HK-2 (cell line): ENCODE data around the gene CYSLTR2.

Source experiments
- DNase-seq: peaks from one replicate; pipeline ENCODE4 v3.0.0-alpha.2; 2018; ENCODE audit not compliant: unreplicated experiment

The CYSLTR2 gene, protein sequence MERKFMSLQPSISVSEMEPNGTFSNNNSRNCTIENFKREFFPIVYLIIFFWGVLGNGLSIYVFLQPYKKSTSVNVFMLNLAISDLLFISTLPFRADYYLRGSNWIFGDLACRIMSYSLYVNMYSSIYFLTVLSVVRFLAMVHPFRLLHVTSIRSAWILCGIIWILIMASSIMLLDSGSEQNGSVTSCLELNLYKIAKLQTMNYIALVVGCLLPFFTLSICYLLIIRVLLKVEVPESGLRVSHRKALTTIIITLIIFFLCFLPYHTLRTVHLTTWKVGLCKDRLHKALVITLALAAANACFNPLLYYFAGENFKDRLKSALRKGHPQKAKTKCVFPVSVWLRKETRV

DNA sequence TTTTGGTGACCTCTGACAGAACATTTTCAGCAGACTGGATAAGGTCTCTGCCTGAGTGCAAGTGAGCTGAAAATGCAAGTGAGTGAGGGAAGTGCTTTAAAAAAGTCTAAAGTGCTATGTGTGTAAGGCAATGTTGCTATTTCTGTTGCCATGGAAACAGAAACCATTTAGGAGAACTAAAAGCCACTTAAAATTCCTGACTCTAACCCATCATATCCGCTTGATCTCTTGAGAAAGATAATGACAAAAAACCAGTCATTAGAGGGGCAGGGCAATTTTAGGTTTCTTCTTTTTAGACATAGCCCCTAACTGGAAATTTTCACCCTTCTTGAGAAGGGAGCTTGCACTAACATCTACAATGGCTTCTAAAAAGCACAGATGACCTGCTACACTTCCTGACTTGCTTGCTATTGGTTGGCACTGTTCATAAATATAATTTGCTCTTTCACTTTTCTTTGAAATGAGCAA, at the start of gene CYSLTR2:
Gene CYSLTR2 (plus strand): TSS at position 458 of the 468 bp plus-strand sequence. CDS start 52,889 bp downstream, outside the sequence.
- DNase-seq, result no peak

DNA sequence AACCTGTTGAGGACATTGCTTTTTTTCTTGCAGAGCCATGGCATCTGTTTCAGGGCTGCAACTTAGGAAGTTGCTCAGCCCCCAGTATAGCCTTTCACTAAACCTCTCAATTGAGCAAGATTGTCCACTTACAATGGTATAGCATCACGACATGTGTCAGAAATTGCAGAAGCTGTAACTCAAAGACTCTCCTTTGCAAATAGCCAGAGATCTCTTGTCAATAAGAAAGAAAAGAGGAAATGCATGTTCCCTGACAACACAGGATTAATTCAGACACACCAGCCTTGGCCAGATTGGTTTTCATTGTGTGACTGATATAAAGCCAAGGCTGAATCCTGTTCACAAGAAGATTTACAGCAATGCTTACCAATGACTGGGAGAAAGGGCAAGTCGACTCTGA, 38.7 kb upstream of the CYSLTR2 start:
- no peak for DNase-seq

DNA sequence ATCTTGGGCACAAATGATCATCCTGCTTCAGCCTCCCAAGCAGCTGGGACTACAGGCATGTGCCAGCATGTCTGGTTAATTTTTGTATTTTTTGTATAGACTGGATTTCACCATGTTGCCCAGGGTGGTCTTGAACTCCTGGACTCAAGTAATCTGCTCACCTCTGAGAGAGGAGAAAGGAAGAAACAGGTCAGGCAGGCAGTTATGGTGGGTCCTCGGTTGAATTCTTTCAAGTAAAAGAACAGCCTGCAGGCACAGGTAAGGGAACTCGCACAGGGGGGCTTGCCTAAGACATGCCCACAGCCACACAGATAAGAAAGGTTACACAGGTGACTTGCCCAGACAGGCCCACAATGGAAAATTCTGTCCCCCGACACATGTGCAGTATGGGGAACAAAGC, 34.8 kb upstream of the CYSLTR2 start:
- DNase-seq, result no peak

DNA sequence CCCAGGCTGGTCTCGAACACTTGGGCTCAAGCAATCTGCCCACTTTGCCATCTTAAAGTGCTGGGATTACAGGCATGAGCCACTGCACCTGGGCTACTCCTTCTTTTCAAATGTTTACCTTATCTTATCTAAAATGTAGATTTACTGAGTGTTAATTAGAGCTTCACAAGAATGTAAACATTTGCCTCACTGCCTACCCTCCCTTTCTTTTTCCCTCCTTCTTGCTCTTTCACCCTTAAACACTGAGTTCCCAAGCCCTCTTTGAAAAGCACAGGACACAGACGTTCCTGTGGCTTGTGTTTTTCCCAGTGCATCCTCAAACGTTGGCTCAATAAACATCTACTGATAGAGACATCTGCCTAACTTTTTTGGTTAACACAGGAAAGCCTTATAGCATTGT, 32.7 kb upstream of the CYSLTR2 start:
- no peak for DNase-seq

DNA sequence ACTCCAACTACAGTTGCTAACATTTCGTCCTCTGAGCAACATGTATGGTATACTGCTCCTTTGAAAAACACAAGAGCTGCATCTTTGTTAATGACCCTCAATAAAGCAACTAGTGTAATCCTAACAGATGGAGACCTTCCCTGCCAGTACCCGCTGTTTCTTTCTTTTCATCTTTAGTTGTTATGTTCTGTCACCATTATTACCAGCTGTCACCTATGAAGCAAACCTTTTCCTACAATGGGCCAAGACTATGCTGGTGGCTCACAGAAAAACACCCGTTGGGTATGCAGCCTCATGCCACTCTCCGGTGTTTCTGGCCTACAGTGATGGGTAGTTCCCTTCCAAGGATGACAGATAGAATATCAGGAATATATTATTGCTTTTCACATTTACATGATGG, 29.7 kb upstream of the CYSLTR2 start:
- DNase-seq, result no peak

DNA sequence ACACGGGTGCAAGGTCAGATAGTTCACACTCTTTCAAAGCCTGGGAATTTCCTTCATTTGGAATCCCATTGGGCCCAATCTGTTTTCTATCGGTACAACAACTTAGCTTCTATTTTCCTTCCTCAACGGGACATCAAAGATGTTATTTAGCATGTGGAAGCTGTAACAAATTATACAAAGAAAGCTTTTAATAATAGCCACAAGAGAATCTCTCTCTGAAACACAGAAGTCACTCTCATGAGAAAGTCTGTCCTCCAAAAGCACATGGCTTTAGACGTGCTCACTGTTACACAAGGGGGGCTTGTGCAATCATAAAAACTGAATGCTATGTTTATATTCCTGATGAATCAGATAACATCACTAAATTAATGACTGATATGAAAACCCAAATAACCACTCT, 28.9 kb upstream of the CYSLTR2 start:
- no peak for DNase-seq

DNA sequence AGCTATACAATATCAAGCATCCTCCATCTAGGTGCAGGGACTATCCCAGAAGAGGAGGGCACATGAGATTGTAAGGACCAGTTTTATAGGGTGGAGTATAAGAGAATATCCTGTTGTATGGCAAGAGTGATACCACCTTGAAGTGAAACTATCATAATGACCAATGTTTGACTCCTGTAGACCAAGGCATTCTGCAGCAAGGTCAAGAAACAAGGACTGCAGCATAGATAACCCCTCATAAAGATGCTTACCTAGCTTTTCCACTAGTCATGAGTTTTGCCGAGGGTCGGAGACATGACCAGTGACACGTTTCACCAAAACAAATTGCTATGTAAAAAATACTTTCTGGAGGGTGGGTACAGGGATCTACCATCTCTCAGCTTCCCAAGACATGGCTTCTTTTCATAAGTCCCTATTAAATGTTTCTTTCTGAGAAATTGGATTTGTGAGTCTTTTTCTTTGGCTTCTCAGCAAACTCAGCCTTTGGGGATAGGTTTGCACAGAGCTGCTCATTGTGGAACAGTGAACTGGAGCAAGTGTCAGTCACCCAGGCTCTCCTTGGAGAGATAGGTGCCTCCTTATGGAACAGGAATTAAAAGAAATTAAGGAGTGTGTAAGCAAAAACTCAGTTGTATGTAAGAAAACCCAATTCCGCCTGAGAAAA, 28.2 kb upstream of the CYSLTR2 start:
- no peak for DNase-seq

DNA sequence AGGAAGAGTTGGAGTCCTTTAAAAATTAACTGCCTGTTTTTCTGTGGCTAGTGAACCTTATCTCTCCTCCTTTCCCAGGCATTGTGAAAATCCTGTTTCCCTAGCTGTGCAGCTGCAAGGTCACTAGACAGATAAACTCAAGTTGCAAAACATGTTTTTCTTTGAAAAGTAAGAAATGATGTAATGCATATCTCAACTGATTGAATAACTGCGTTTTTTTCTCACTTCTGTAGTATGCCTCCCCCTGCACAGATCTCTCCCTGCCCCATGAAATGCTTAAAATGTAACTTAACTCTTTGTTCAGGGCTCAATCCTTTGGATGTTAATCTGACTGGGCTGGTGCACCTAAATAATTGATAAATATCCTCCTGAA, 27.7 kb upstream of the CYSLTR2 start:
- no peak for DNase-seq

DNA sequence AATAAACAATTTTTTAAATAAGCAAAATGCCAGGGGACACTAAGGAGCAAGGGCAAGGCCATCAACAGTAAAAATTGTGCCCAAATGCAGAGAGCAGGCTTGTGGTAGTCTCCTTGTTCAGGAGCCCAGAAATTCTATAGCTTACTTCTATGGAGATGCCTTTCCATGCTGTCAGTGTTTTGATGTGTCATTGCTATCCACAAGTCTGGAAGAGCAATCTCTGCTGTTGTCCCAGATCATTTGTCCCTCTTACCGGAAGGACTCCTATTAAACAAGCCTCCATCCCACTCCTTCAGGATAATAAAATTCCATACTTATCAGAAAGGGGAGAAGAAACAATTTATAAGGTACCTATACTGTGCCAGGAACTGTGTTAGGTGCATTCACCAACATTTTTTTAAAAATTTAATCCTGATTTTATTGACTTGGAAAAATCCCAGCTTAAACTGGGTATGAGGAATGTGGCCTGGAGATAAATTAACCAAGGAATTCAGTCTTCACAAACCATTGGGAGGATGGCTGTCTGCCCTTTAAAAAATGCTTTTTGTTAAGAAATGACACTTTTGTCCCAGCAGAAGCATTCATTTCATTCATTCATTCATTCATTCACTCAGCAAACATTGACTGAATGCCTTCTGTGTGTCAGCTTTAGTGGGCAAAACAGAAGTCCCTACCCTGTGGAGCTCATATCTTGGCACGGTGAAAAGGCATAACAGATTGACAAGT, 26.8 kb upstream of the CYSLTR2 start:
- DNase-seq, result no peak

DNA sequence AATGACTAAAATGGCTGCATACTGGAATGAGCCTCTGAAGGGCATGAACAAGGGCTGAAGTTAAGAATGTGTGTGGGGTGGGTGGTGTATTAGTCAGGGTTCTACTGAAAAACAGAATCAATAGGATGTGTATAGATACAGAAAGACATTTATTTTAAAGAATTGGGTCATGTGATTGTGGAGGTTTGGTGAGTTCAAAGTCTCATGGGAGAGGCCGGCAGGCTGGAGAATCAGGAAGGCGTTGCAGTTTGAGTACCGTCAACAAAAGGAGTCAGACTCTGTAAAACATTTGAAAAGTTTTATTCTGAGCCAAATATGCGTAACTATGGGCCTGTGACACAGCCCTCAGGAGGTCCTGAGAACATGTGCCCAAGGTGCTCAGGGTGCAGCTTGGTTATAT, 24.5 kb upstream of the CYSLTR2 start:
- DNase-seq, result no peak

DNA sequence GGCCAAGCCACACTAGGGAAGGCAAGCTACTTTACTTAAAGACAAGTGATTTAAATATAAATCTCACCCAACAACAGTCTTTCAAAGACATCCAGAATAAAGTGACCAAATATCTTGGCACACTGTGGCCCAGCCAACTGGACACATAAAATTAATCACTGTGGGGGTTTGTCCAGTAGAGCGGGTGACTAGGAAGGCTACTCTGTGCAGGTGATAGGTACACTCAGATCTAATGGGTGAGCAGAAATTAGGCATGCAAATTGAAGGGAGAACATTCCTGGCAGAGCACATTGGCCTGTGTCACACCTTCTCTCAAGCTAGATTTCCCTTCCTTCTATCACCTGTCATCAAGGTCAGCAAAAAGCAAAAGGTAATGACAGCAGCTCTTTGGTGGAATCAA, 23.4 kb upstream of the CYSLTR2 start:
- no peak for DNase-seq

DNA sequence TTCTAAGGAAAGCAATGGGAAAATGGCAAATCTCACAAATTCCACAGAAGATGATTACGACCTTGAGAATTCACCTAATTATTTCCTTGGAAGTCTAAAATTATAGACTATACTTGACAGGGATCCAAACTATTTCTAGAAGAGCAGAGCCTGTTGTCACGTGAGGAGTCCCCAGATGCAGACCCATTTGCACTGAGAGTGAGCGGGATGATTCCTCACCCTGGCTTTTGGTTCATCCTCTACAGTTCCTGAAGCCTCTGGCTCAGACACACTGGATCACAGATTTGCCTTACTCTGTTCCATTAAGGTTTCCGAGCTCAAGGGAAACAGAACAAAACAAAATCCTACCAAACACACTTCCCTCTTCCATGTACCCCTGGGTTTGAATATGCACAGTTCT, 23.0 kb upstream of the CYSLTR2 start:
- no peak for DNase-seq

DNA sequence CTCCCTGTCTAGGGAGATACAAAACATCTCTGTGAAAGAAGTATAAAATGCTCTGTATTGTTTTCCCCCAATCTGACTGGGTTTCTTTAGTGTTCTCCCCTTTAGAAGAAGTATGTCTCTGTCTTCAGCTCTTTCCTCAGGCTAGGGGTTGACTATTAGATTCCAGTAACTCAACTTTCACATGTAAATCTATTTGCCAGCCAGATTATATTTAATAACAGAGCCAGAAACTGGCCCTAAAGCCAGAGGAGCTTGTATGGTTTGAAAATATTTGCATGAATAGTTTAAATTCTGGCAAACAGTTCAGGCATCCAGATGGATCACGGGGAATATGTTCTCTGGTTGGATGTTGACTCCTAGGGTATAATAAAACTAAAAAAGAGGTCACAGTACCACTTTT, 22.3 kb upstream of the CYSLTR2 start:
- DNase-seq, result no peak

DNA sequence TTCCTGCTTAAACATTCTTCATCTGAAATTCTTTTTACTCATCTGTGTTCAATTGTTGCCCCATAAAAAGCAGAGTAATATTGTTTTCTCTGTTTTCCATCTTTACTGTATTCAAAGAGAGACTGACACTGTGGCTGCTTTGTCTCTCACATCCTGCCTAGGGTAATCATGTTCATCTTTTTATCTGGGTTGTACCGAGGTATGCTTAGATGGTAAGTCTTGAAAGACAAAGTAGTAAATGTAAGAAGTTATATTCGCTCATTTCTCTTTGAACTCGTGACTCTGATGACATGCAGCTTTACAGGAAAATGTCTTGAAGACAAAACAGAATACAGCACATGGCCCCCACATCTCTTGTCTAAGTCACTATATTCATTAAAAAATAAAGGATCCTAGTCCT, 20.0 kb upstream of the CYSLTR2 start:
- DNase-seq, result no peak

DNA sequence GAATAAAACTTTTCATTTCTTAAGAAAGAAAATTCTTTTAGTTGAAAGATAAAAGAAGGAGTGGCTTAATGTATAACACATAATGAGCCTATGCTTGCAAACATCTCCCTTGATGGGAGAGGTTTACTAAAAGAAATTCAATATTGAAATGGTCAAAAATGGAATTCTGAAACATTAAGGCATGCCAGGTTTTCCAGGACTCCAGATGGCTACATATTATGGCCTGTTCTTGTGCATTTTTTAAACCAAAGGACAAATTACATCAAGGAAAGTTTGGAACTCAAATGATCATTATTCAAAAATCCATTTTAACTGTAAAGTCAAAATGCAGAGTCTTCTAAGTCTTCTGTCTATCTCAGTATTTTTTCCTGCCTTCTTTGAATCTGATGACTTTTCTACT, 19.1 kb upstream of the CYSLTR2 start:
- DNase-seq, result no peak

DNA sequence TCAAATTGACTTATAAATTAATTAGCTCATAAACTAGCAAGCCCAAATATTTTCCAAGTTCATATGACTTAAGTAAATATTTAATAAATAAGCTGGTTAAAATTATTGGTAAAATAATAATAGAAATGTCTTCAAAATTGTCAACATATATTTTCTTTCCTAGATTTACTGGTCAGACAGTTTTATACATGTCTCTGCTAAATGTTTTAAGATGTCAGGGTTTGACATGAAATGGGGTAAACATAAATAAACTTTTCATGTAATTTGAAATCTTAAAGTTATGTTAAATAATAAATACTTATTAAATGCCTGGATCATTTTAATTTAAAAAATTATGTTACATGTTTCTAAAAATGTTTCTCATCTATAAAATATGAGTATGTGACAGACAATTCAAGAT, 18.3 kb upstream of the CYSLTR2 start:
- no peak for DNase-seq

DNA sequence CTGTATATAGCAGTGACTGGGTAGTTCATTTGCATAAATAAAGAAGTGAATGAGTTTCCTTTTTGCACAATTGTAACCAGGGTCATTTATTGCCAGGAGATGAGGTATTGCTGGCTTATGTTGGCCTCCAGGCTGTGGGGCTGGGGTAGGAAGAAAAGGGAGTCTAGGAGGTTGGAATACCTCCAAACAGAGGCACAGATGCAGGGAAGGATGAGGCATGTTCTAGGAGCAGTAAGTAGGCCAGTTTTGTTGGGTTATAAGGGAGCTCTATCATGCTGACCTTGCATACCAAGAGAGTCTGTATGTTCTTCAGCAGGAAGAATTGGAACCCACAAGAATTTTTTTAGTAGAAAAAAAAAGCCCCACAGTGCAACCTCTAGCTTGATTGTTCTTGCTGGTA, 17.2 kb upstream of the CYSLTR2 start:
- DNase-seq, result no peak

DNA sequence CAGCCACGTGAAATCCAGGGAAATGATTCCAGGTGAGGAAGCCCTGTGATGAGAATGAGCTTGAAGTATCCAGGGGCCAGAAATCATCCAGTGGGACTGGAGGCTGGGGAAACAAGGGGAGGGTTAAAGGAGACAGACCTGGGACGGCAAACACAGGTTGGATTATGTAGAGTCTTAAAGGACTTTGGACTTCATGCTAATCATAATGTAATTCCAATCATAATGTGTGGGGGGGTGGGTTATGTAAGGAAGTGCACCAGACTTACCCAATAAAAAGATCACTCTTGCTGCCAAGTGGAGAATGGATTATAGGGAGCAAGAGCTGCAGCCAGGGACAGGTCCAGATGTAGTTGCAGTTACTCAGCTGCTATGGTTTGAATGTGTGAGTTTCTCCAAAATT, 16.1 kb upstream of the CYSLTR2 start:
- no peak for DNase-seq

DNA sequence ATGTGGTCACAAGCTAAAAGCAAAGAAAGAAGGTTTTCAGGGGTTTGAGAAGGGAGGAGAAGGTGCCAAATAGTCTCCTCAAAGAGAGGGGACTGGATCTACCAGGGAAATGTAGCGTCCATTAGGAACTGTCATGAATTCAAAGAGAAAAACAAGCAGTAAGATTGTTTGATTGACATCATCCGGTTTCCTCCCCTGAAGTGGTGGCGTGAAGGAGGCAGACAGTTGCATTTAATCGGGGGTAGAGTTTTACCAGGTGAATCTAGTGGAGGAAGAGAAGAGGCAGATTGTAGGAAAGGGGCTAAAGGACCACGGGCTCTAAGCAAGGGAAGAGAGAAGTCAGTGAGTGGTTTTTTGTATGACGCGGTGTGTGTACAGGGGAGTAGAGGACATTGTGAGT, 13.0 kb upstream of the CYSLTR2 start:
- no peak for DNase-seq

DNA sequence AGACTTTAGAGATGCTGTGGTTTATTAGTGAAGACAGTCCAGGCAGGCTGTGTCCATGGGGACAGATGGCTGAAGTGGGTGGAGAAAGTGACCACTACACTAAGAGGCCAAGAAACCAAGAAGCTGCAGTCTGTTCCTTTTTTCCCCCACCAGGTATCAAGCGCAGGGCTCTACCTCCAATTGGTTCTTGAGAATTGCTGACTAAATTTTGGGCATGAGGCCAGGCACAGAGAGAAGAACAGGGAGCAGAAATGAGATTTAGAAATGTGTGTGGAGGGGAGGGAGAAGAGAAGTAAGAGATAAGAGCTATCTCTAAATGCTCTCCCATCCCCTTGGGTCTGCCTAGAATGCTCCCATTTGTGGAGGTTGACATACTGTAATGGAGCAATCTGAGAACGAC, 12.3 kb upstream of the CYSLTR2 start:
- DNase-seq, result no peak

DNA sequence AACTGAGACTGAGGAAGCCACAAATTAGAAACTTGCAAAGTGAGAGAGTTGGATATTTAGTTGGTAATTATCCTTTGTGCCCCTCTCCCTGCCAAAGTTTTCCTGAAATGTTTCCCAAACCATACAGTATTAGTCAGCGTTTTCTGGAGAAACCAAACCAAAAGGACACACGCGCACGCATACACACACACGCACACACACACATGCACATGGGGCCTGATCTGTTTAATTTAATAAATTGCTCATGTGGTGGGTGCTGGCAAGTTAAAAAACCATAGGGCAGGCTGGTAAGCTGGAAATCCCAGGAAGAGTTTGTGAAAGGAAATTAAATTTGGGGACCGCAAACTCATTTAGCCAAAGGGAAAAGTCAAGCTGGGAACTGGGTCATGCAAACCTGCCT, 11.7 kb upstream of the CYSLTR2 start:
- DNase-seq, result no peak

DNA sequence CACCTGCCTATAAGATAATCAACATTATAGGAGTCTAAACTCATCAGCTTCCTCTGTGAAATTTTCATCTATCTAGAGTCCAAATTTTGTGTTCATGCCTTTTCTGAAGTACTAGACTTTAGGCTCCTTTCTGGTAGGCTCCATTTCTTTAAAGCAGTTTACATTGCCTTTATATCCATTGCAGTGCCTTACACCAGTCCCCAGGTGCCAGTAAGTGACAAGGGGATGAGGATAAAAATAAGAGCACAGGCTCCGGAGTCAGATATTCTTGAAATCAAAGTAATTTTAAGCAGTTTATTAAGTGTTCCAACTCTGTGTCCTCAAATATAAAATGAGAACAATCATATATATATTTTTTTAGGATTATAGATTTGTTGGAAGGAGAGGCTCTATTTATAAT, 10.6 kb upstream of the CYSLTR2 start:
- no peak for DNase-seq

DNA sequence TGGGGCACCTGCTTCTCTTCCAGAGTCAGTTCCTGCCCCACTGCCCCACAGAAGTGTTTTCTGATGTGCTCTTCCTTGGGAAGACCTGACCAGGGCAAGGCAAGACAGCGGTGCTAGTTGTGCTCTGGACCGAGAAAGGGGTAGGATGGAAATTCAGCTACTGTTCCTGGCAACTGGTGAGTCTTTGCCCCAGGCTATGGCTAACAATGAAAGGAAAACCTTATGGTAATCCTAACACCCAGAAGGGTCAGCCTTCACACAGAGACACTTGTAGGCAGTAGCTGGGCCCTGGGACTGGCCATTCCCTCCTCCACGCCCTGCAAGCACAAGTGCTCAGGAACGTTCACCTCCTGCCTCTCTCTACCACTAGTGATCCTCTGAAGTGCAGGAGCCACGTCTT, 9.6 kb upstream of the CYSLTR2 start:
- DNase-seq, result no peak
